Activated T-cell treated with anti-CD3 and anti-CD28 coated beads for 24 hours (primary cell): ENCODE results near the gene MEF2B.
"Not testable (repeated sequence)": the region's sequence is repeated elsewhere in the genome, so short reads cannot be mapped to it uniquely, and the experiment has no call there.

Experiments used
- DNase-seq: peaks from one replicate; pipeline ENCODE4 v3.0.0-alpha.2; 2020; ENCODE audit warnings: low read depth

The MEF2B gene

GRCh38 chr19:19123386-19123785 lies 46.7 kb downstream of the MEF2B start:
- DNase-seq = no peak

GRCh38 chr19:19122902-19123301 lies 47.2 kb downstream of the MEF2B start:
- DNase-seq = no peak

DNA sequence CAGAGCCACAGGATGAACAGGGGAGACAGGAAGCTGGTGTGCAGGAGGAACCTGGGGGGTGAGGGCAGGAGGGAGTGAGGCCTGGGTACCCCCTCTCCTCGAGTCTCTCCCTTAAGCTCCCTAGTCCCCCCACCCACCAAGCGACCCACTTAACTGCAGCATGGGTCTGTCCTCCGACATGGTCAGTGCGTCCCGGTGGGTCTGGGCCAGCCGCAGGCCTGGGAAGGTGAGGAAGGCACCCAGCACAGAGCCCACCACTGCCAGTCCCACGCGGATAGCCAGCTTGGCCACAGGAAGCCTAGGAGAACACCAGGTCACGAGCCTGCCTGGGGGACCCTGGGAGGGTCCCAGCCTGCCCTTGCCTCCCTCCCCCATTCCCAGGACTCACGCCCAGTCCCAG lies 48.7 kb downstream of the MEF2B start:
- DNase-seq = no peak

DNA sequence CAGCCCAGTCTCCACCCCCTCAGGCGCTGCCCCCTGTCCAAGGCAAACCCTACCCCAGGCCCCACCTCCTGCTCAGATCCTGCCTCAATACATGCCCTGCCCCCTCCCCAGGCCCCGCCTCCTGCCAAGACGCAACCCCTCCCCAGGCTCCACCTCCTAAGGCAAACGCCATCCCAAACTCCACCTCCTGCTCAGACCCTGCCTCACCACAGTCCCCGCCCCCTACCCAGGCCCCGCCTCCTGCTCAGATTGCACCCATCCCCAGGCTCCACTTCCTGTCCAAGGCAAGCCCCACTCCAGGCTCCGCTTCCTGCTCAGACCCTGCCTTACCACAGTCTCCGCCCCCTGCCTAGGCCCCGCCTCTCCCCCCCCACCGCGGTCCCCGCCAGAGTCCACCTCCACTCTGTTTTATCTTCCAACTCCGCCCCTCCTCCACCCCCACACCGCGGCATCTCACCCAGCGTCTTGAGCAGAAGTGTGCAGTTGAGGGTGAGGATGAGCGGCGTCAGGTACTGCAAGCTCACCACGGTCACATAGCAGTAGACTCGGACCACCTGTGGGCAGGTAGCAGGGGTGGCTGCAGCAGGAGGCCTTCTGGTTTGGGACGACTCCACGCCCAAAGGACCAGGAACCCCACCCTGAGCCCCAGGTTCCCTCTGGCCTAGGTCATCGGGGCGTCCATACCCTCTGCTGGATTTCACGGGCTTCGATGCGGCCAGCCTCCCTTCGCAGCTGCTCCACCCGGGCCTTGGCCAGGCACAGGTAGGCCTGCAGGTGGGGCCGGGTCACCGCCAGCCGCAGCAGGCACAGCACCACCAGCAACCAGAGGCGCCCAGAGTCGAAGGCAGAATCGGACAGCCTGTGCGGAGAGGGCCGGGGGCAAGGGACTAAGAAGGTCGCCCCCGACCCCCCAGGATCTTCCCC lies 49.5 kb downstream of the MEF2B start:
- no peak for DNase-seq

GRCh38 chr19:19119325-19120237 lies 50.5 kb downstream of the MEF2B start:
- DNase-seq = no peak

- no peak for DNase-seq
Observed at GRCh38 chr19:19115954-19116353, 54.1 kb downstream of the MEF2B start.

- DNase-seq = no peak
Observed at GRCh38 chr19:19113040-19113626, 56.9 kb downstream of the MEF2B start.

DNA sequence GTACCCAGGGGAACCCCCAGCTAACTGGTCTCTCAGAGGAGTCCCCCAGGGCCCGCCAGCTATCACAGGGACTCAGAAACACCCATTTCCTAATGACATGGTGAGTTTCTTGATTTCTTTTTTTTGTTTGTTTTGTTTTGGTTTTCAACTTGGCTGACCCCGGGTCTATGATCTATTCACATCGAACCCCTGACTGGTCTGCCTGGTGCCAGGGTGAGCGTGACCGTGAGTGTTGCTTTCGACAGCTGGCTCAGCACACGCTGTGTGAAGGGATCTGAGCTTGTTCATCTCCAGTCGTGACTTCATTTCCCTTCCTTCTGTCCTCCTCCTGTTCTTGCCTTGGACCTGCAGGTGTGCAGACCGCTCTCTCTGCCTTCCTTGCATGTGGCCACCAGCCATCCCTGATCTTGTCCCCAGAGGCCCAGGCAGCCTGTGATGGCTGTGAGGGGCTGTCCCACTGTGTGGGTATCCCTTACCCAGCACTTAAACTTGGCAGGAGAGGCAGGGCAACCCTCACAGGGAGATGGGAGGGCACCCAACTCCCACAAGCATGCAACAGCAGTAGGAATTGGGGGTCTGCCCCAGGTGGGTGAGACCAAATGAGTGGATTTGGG lies 58.0 kb downstream of the MEF2B start:
- DNase-seq = no peak

GRCh38 chr19:19111136-19111835 lies 58.8 kb downstream of the MEF2B start:
- DNase-seq = no peak

- no peak for DNase-seq
Observed at GRCh38 chr19:19110410-19111135, 59.5 kb downstream of the MEF2B start.

GRCh38 chr19:19109601-19110000 lies 60.5 kb downstream of the MEF2B start:
- no peak for DNase-seq

GRCh38 chr19:19107654-19108053 lies 62.4 kb downstream of the MEF2B start:
- no peak for DNase-seq

DNA sequence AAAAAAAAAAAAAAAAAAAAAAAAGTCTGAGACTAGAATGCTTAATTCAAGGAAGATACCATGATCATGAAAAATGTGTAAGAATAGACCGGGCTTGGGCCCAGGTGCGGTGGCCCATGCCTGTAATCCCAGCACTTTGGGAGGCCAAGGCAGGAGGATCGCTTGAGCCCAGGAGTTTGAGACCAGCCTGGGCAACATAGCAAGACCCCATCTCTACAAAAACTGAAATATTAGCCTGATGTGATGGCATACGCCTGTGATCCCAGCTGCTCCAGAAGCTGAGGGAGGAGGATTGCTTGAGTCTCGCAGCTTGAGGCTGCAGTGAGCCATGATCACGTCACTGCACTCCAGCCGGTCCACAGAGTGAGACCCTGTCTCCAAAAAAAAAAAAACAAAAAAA lies 63.1 kb downstream of the MEF2B start:
- DNase-seq = not testable (repeated sequence)

DNA sequence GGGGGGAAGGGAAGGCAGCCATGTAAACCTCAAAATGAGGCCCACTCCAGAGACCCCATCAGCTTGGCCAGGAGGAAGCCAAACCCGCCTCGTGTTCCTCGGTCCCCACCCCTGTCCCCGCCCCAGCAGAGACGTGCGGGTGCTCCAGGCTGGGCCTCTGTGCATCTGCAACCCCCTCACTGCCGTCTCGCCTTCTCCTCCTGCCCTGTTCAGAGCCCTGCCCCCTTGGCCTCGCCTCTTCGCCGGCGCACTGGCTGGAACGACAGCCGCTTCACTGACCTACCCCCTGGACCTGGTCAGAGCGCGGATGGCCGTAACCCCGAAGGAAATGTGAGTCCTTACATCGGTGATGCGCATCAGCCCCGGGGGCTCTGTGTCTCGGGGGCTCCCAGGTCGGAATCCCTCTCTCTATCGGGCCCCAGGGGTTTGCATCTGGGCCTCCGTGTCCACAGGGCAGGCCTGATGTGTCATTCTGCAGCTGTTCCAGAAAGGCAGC lies 64.0 kb downstream of the MEF2B start:
- DNase-seq = no peak

- no peak for DNase-seq
Observed at GRCh38 chr19:19105365-19106055, 64.6 kb downstream of the MEF2B start.

GRCh38 chr19:19103167-19103566 lies 66.9 kb downstream of the MEF2B start:
- DNase-seq = no peak

DNA sequence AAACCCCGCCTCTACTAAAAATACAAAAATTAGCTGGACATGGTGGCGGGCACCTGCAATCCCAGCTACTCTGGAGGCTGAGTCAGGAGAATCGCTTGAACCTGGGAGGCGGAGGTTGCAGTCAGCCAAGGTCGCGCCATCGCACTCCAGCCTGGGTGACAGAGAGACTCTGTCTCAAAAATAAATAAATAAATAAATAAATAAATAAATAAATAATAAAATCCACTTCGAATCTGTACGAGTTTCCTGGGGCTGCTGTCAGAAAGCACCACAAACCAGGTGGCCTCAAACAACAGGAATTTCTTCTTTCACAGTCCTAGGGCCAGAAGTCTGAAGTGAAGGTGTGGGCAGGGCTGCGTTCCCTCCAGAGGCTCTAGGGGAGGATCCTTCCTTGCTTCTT lies 67.5 kb downstream of the MEF2B start:
- DNase-seq = not testable (repeated sequence)

GRCh38 chr19:19101540-19101939 lies 68.5 kb downstream of the MEF2B start:
- DNase-seq = no peak

DNA sequence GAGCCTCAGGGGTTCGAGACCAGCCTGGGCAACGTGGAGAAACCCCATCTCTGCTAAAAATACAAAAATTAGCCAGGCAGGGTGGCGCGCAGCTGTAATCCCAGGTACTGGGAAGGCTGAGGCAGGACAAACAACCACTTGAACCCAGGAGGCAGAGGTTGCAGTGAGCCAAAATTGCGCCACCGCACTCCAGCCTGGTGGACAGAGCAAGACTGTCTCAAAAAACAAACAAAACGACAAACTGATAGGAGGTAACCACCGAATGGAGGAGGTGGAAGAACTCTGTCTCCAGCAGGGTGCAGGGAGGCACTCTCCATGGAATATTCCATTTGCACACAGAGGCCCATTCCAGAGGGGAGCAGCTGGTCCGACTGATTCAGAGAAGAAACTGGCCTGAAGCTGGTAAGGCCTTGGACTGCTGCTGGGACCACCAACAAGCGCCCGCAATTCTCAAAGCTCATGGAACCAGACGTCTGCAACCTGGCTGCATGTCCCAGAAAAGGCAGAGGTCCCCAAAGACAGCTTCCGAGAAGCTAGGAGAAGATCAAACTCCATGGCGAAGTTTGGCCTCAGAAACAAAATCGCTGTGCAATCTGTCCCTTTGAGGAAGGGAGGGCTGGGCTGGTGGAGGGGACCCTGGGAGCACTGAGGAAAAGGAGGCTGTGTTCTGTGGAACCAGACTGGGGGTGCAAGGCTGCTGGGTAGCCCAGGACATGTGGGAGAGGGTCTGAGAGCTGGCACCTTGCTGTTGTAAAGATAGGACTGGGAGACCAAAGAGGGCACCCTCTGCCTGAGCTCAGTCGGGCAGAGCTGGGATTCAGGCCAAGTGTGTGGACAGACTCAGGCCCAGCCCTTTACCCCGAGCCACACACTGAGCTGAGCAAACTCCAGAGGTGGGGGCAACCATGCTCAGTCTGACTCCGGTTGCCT lies 71.1 kb downstream of the MEF2B start:
- DNase-seq = no peak
